Measurements from ENCODE around the gene LAGE3.

LAGE3 gene, protein sequence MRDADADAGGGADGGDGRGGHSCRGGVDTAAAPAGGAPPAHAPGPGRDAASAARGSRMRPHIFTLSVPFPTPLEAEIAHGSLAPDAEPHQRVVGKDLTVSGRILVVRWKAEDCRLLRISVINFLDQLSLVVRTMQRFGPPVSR

DNA sequence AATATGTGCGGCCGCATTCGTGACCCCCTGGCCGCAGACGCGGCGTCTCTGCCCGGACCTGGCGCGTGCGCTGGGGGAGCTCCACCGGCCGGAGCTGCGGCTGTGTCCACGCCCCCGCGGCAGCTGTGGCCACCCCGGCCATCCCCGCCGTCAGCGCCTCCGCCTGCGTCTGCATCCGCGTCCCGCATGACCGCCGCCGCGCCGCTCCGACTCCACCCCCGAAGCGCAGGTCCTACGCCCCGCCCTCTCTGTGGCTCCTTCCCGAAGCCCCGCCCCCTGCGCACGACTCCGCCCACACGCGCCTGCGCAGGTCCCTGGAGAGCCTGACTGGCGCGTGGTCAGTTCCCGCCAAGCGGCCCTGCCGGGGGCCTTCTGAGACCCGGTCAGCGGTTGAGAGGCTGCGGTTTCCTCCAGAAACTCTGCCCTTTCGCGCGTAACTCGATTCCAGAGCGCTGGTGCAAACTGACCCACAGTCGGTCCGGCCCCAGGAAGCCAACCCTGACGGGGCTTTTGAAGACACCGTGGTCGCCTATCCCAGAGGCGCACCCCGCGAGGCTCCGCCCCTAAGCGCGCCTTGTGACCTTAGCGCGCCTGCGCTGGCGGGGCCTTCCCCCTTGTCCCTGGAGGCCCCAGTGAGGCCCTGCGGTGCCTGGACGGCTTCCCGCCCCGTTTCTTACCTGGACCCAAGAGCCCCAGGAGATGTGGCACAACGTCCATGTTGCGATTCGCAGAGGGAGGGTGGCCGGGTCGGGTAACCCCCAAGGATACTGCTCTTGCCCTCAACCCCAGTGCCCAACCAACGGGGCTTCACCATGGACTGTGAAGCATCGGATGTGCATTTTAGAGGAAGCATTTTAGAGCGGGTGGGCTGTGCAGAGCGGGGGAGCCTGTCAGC lies at the start of gene LAGE3:
Gene LAGE3 (minus strand): TSS at position 554 of the 895 bp plus-strand sequence. CDS start 366 bp downstream, at position 188.
- DNase-seq = peak; percentile 63

DNA sequence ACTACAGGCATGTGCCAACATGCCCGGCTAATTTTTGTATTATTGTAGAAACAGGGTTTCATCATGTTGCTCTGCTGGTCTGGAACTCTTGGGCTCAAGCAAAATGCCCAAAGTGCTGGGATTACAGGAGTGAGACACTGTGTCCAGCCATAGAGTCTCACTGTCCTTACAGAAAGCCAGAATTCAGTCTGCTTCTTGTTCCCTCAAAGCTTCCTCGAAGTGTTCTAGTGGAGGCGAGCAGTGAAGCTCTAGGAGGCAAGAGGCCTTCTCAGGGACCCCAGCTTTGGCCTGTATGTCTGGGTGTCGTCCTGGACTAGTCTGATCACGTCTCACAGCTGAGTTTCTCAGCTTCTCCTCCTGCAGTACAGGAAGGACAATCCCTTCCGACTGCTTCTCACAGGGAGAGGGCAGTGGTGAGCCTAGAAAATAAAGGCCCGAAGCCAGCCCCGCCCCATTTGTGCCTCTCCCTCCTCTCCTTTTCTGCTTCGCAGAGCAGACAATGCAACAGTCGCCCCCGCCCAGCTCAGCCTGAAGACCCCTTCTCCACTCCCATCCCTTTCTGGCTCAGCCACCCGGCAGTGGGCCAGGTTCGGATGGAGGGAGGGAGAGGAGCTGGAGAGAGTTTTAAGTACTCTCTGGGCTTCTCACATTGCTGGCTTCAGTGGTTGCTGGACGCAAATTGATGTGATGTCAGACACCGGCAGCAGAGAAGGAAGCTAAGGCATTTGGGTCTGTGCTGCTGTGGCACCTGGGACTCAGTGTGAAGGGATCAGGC lies 48.0 kb upstream of the LAGE3 start:
- DNase-seq = peak; percentile 22

DNA sequence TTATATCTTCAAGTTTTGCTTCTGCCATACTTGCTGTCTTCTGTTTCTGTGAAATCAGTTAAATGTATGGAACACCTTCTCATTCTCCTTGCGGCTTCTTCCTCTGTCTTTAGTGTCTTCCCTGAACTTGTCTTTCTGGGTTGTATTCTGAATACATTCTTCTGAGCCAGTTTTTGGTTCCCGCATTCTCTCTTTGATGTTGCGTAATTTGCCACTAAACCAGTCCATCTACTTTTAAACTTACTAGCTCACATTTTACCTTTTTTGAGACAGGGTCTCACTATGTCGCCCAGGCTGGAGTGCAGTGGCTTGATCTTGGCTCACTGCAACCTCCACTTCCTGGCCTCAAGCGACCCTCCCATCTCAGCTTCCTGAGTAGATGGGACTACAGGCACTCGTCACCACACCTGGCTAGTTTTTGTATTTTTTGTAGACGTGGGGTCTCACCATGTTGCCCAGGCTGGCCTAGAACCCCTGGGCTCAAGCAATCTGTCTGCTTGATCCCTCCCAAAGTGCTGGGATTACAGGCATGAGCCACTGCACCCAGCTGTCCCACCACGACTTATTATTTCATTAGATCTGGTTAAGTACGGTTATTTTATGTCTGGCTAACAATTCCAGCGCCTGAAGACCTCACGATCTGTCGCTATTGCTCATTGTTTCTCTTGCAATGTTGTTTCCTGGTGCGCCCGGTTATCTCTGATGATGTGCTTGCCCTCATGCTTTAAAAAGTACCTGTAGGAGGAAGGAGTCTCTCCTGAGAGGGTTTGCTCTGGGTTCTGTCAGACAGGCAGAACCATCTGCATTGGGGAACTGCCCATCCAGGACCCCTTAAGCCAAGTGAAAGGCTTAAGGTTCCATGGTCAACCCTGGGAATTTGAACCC lies 46.8 kb upstream of the LAGE3 start:
- DNase-seq = no peak

DNA sequence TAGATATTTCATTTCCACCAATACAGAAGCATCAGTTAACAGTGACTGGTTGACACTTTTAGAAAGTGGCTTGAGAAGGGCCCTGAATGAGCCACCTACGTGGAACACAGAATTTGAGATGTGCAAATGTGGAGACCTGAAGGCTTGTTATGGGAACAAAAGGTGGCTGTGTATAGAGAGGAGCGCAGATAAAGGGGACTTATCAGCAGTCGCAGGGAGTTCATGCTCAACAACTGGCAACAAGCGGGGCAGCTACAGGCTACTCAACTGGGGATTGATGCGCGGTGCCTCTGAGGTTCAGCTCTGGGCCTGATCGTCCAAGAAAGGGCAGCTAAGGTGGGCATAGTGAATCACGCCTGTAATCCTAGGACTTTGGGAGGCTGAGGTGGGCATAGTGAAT lies 40.3 kb upstream of the LAGE3 start:
- no peak for DNase-seq

DNA sequence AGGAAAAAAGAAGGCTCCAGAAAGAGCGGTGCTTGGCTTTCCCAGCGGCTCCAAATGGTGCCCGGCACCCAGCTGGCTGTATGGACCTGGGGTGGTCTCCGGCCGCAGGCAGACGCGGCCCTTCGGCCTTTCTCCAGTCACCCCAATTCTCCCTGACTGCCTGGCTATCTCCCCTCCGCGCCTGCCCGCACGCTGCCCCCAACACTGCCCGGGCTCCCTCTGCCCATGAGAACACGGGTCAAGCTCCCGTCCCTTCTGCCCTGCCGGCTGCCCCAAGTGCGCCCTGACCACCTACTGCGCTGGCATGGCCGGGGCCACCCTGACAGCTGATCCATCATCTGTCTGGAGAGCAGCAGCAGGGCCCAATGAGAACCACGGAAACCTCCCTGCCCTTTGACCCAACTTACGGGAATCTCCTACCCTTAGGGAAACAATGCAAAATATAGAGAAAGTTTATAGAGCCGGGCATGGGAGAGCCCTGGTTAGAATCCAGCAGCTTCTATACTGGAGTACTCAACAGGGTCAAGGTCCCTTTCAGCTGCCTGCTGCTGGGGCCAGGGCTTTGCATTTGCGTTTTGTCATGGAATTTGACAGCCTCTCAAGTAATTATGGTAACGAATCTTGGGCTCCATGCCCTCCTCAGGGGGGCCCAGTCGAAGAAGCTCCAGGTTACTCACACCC lies 38.2 kb upstream of the LAGE3 start:
- DNase-seq = no peak

DNA sequence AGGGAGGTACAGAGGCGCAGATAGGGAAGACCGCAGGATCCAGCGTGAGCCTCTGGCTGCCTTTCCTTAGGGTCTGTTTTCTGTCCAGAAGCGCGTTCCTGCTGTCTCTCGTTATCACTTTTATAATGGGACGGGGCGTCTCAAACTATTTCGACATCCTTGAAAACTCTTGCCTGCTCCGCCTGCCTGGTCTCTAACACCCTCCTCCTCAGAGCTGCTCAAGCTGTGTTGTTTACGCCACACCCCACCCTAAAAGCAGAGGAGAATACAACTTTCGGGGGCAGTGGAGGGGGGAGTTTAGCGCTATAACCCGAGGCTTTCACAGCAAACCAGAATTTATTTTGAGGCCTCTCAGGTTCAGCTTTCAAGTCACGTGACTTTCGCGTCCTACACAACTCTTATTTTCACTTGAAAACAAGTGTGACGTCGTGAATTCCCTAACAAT lies 37.6 kb upstream of the LAGE3 start:
- DNase-seq = no peak

DNA sequence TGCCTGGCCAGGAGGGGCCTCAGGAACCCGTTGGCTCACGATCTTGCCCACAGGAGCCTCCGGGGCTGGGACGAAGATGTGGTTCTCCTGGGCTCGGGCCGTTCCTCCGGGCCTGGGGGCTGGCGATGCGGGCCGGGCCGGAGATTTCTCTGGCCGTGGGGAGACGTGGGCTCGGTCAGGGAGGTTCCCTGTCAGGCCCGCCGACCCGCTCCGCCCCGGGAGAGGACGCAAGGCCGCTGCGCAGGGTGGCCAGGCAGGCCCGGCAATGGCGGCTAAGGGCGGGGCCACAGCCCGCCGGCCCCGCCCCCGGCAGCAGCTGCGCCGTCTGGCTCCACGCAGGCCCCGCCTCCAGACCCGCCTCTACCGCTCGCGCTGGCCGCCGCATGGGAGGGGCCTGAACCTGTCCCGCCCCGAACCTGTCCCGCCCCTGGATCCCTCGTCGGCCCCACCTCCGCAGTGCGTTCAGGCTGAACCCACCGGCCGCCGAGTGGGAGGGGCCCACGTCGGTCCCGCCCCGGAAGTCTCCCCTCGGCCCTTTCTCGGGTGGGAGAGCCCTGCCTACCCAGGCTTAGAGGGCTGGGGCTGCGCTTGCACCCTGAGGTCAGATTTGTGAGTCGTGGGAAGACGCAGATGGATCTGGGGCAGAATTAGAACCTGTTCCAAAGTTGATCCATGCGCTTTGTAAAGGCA lies 37.0 kb upstream of the LAGE3 start, which contains the start of gene FAM3A:
Gene FAM3A (minus strand): TSS at position 267 of the 690 bp plus-strand sequence. CDS start 460 bp downstream, outside the sequence.
- peak; percentile 60 for DNase-seq

DNA sequence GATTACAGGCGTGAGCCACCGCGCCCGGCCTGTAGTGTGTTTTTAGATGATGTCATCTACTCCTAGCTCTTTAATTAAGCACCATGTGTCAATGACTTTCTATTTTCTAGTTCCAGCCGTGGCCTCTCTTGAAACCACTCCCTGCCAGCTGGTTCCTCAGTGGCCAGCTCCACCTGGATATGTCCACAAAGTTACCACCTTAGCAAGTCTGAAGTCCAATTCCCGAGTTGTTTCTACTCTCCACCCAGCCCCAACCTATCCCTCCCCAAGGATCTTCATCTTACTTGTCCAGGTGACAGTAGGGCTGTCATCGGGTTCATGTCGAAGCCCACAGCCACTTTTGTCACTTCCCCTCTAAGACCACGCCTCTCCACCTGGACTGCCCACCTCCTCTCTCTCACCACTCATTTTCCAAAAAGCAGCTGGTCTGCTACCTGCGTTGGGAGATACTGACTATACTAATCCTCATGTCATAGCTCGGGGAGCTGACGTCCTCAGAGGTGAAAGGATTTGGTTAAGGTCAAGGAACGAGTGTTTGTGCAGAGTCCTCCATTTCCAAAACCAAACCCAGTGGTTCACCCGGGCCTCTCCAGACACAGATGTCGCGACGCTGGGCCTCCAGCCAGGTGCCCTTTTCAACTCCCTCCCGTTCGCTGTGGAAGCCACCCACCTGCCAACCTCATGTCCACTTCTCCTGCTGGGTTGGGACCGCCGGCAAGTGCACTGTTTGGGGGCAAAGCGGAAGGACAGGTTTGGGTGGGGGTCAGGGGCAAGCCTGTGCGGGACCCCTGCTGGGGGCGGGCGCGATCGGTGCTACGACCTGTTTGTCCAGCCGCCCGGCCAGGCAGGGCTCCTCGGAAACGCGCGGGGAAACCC lies 36.2 kb upstream of the LAGE3 start:
- DNase-seq = peak; percentile 45

DNA sequence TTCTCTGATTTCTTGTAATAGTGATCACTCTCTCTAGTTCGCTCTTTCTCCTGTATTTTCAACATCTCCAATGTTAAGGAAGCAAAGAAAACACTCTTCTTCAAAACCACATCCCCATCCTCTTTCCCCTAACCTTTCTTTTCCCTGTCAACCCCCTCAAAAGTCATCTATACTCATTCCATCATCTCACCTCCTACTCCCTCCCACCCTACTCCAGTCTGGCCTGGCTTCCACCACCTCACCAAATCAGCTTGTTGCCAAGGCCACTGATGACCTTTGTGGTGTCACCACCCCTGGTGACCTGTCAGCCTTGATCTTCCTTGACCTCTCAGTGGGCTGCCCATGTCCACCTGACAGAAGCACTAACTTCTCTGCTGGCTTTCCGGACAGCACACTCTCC lies 34.6 kb upstream of the LAGE3 start:
- DNase-seq = no peak

DNA sequence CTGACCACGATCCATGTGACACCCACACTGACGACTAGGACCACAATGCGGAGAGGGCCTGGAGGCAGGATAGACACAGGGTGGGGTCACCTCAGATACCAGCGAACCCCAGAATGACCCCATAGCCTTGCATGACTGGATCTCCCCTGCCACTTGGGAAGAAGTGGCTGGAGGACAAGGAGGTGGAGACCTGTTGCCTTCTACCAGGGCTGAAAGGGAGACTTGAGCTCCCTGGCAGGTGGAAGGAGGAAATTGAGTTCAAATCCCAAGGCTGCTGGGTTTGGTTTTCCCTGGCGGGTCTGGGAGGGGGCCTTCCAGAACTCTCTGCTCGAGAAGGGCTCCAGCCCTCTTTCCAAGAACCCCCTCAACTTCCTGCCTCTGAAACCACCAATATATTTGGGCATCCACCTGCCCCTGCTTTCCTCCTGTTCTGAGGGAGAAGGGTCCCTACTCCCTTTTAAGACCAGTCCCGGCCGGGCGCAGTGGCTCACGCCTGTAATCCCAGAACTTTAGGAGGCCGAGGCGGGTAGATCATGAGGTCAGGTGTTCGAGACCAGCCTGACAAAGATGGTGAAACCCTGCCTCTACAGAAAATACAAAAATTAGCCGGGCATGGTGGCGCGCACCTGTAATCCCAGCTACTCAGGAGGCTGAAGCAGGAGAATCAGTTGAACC lies 33.9 kb upstream of the LAGE3 start:
- DNase-seq = no peak

DNA sequence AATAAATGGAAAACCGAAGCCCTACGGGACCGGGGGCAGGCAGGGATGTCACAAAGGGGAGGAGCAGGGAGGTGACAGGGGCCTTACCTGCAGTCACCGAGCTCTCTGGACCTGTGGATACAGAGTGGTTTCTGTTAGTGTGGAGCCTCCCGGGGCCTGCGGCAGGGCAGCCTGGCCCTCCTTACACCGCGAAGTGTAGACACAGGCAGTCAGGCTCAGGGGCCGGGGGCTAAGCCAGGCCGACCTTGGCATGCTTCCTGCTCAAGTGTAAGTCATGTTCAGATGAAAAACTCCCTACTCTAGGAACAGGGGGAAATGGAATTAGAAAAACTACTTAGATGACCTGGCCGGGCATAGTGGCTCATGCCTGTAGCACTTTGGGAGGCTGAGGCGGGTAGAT lies 32.7 kb upstream of the LAGE3 start:
- DNase-seq = no peak

DNA sequence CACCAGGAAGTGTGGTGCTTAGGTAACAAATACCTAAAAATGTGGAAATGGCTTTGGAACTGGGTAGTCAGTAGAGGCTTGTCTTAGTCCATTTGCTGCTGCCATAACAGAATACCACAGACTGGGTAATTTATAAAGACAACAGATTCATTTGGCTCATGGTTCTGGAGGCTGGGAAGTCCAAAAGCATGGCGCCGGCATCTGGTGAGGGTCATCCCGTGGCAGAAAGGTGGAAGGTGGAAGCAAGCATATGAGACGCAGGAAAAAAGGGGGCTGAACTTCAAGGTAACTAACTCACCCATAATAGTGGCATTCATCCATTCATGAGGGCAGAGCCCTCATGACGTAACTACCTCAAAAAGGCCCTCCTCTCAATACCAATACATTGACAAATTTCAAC lies 30.4 kb upstream of the LAGE3 start:
- no peak for DNase-seq

DNA sequence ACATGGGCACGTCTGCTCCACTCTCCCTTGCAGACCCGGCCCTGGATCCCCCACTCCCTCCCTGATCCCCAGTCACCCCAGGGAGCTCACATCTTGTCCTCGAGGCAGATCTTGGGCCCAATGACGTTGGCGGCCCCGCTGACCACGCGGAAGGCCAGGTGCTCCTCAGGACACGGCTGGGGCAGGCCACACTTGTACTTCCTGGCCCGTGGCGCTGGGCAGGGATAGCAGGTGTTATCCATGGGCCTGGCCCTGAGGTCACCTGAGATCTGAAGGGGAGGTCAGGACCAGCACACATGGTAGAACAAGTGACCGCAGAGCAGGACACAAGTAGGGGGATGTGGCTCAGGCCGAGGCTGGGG lies 29.3 kb upstream of the LAGE3 start:
- no peak for DNase-seq

DNA sequence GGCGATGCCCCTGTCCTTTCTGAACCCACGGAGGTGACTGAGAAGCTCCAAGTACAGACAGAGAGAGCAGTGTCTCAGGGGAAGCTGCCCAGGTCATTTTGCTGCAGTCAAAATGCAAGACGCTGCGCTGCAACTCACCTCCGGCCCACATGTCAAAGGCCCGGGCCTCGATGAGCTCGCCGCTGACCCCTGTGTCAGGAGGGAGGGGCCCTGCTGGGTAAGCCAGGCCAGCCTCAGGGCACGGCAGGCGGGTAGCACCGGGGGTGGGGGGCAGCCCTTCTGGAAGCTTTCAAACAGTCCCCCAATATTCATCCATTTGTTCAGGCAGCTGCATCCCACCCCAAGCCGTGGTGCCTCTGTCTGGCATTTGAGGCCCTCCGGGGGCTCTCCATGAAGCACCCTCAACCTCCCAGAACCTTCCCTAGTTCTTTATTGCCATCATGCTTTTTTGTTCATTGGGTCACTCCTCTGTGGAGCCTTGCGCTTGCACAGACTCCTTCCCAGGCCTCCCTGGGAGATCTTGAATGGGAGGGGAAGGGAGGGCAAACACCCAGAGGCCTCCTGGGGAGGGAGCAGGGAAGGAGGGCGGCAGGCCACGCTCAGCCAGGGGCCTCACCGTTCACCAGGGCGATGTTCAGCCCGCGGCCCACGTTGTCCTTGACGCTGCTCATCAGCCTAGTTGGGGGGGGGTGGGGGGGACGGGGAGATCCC lies 28.7 kb upstream of the LAGE3 start:
- DNase-seq = no peak

DNA sequence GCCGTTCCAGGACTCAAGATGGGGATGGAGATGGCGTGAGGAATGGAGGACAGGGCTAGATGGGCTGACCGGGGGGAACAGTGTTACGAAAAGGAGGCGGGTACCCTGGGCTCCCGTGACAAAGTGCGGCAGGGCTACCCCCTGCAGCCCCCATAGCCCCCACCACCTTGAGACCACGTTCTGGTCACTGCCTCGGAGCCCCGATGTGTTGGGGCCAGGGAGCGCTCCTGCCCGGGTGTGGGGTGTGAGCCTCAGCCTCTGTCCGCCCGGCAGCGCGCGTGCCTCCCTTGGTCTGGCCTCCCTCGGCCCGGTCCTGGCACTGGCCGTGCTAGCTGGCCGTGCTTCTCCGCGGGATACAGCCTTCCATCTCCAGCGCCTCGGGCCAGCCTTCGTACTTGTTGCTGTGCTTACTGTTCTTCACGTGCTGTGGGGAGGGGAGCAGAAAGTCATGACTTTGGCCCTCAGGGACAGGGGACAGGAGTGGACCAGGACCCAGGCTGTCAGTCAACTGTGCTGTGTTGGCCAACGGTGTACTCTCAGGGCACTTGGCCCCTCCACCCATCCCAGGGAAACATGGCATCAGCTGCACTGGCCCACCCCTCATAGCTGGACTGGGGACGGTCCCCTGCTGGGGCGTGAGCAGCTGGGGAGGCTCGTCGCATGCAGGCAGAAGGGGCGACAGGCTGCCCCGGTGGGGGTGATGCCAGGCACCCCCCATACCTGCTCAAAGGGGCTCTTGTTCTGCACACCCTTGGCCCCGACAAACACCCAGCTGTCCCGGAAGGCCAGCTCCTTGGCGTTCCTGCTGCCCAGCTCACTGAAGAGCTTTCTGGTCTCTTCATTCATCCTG lies 27.6 kb upstream of the LAGE3 start:
- DNase-seq = no peak

DNA sequence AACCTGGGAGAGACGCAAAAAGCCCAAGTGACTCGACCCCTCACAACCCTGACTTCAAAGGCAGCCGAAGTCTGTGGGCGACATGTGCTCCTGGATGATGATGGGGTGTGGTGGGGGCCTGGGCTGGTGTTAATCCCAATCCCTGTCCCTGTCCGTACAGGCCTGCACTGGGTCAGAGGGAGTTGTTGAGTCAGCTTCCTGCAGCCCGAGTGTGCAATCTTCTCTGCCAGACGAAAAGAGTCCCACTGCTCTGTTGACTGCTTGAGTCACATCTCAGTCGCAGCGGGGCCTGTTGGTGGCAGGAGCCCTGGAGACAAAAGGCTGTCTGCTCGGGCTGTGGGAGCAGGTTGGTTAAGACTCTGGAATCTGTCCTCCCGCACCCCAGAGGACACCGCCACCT lies 26.7 kb upstream of the LAGE3 start:
- no peak for DNase-seq

DNA sequence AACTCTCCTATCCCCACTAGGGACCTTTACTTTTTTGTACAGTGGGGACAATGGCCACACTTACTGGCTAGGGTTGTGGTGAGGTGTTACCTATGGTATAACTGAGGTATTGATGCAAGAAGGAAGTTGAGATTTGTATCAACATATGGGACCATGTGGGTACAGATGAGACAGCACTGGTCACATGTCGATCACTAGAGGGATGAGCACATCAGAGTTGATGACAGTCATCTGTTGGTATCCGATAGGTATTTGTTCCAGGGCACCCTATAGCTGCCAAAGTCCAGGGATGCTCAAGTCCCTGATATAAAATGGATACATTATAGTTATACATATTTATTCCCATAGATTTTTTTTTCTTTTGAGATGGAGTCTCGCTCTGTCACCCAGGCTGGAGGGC lies 23.9 kb upstream of the LAGE3 start:
- no peak for DNase-seq

DNA sequence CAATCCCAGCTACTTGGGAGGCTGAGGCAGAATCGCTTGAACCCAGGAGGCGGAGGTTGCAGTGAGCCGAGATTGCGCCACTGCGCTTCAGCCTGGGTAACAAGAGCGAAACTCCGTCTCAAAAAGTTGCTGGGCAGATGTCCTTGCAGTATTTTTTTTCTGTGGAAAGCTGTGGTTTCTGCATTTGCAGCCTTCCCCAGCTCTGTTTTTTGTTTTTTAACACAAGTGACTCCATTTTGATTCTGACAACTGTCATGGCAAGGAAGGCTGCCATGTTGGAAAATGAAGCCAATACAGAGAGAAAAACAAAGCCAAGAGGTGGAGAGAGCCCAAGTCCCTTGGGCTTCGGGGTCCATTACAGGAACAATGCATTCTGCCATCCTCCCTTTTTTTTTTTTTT lies 23.0 kb upstream of the LAGE3 start:
- no peak for DNase-seq

All from SHP77 treated with DMSO at 0.1 percent for 48 hours (cell line).